GM13976 (cell line): ENCODE data around the gene PKNOX2.
A peak's percentile ranks its signal among the peaks of the same experiment; 100 is the strongest.

Source experiments
- DNase-seq: peaks from one replicate; pipeline ENCODE4 v3.0.0; 2012; ENCODE audit warnings: low spot score
- CTCF ChIP-seq: IDR thresholded peaks from 2 replicates; pipeline ENCODE4 v1.5.1; 2012; ENCODE audit warnings: borderline replicate concordance, mild to moderate bottlenecking; ENCODE audit not compliant: insufficient read depth; ENCODE audit errors: extremely low read depth, missing control alignments, control extremely low read depth
- in situ Hi-C: fragments of 300-500 bp; cut with MboI; formaldehyde crosslinking; loops from one replicate; pipeline ENCODE4 v1.12.0; 2022; ENCODE audit warnings: low sequenced_read_pairs, mixed read lengths, inconsistent platforms; ENCODE audit not compliant: unreplicated experiment

The PKNOX2 gene

GRCh38 chr11:125157118-125157733, 7.3 kb upstream of the PKNOX2 start:
- in situ Hi-C loops = no loop called here
- DNase-seq = no peak
- TF ChIP-seq CTCF = no peak

GRCh38 chr11:125157953-125158680, 6.4 kb upstream of the PKNOX2 start:
- TF ChIP-seq CTCF = no peak
- in situ Hi-C loops = no loop called here
- DNase-seq = no peak

GRCh38 chr11:125162743-125163142, 1.8 kb upstream of the PKNOX2 start:
- DNase-seq = no peak
- in situ Hi-C loops = no loop called here
- no peak for TF ChIP-seq CTCF

GRCh38 chr11:125163431-125164063, 1.0 kb upstream of the PKNOX2 start:
- in situ Hi-C loops = no loop called here
- TF ChIP-seq CTCF = no peak
- DNase-seq = no peak

GRCh38 chr11:125164091-125164421, 495 bp upstream of the PKNOX2 start:
- in situ Hi-C loops = no loop called here
- TF ChIP-seq CTCF = no peak
- DNase-seq = no peak

- no peak for TF ChIP-seq CTCF
- DNase-seq = peak; percentile 64
- in situ Hi-C loops = no loop called here
These were observed 726 bp downstream of the PKNOX2 start for GRCh38 chr11:125165111-125165842.
